Stimulated activated CD4-positive, alpha-beta T cell treated with anti-CD3 and anti-CD28 coated beads, Interleukin-4, amount 100 ng/mL, for 4 hours (primary cell): ENCODE results near the gene SENP3.

ENCODE experiments used
- DNase-seq, 2 experiments: peaks; one replicate each; pipeline ENCODE4 v3.0.0-alpha.2; 2020

SENP3 gene

DNA sequence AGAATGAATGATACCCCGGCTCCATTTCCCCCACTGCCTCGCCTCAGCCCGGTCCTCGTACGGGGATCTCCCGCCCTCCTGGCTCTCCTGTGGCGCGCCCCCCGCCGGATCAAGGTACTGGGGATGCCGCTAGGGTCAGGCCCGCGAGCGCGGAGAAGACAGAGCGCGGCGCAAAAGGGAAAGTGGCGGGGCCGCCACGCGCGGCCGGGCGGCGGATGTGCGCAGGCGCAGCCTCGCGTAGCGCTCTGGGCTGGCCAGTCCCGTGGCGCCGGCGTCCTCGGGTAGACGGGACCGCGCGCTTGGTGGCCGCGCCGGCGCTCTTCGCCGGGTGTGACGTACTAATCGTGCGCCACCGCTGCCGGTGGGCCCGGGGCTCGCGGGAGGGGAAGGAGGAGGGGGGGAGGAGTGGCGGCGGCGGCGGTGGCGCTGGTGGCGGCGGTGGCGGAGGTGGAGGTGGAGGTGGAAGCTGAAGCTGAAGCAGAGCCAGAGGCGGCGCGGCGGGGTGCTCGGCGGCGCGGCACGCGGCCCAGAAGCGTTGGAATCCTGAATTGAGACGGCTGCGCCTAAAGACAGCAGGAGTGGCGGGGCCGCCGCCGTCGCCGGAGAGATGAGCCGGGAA, at the start of gene SENP3:
Gene SENP3 (plus strand): TSS at position 331 of the 619 bp plus-strand sequence. CDS start 1,158 bp downstream, outside the sequence.
- DNase-seq: peak; percentile 90 to 92

DNA sequence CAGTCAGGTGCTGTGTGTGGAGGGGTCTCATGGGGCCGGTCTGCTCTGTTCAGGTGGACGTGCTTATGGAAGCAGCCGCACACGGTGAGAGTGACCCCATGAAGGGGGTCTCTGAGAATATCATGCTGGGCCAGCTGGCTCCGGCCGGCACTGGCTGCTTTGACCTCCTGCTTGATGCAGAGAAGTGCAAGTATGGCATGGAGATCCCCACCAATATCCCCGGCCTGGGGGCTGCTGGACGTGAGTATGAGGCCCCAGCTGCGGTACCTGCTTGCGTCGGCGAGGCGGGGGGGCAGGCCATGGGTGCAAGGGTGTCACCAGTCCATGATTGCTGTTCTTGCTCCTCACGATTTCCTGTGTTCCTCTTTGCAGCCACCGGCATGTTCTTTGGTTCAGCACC, 49.6 kb upstream of the SENP3 start:
- no peak for DNase-seq

DNA sequence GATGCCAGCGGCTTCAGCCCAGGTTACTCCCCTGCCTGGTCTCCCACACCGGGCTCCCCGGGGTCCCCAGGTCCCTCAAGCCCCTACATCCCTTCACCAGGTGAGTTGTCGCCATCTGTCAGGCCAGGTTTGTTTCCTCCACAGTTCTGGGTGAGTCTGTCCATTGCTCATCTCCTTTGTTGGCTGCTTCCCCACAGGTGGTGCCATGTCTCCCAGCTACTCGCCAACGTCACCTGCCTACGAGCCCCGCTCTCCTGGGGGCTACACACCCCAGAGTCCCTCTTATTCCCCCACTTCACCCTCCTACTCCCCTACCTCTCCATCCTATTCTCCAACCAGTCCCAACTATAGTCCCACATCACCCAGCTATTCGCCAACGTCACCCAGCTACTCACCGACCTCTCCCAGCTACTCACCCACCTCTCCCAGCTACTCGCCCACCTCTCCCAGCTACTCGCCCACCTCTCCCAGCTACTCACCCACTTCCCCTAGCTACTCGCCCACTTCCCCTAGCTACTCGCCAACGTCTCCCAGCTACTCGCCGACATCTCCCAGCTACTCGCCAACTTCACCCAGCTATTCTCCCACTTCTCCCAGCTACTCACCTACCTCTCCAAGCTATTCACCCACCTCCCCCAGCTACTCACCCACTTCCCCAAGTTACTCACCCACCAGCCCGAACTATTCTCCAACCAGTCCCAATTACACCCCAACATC, 48.7 kb upstream of the SENP3 start:
- DNase-seq: no peak

DNA sequence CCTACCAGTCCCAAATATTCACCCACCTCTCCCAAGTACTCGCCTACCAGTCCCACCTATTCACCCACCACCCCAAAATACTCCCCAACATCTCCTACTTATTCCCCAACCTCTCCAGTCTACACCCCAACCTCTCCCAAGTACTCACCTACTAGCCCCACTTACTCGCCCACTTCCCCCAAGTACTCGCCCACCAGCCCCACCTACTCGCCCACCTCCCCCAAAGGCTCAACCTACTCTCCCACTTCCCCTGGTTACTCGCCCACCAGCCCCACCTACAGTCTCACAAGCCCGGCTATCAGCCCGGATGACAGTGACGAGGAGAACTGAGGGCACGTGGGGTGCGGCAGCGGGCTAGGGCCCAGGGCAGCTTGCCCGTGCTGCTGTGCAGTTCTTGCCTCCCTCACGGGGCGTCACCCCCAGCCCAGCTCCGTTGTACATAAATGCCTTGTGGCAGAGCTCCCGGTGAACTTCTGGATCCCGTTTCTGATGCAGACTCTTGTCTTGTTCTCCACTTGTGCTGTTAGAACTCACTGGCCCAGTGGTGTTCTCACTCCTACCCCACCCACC, 47.8 kb upstream of the SENP3 start:
- DNase-seq: peak in 1 of 2 experiments; percentile 34

DNA sequence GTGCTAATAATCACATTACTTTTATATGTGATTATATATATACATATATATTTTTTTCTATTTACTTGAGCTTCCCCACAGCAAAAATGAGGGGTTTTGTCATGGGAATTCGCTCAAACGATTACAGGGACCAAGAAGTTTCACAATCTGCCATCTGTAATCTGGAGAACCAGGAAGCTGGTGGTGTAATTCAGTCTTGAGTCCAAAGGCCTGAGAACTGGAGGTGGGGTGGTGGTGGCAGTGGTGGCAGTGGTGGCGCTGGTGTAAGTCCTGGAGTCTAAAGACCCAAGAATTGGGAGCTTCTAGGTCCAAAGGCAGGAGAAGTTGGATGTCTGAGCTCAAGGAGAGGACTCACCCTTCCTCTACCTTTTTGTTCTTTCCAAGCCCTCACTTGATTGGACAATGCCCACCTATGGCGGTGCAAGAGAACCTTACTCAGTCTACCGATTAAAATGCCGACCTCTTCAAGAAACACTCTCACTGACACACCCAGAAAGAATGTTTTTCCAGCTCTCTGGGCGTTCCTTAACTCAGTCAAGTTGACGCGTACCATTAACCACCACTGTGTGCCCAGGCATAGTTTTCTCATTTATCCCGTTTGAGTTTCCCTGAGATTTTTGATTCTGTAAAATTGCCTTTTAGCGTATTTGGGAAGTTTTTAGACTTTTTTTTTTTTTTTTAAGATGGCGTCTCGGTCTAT, 45.7 kb upstream of the SENP3 start:
- DNase-seq: no peak

DNA sequence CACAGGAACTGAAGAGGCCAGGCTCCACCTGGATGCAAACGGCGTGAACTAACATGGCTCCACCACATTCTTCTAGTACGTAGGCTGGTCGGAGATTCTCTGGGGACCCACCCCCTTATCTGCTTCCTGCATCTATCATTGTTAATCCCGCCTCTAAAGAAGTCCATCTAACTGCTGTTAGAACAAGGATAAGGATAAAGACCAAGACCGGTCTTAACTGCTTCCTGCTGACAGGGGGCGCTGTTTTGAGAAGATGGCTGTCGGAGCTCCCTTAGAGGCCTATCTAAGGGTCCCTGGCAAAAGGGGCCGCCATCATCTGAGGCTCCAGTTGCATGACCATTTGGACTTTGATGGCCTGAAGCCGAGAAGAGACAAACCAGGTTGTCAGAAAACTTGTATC, 38.7 kb upstream of the SENP3 start:
- peak; percentile 24 to 30 for DNase-seq

DNA sequence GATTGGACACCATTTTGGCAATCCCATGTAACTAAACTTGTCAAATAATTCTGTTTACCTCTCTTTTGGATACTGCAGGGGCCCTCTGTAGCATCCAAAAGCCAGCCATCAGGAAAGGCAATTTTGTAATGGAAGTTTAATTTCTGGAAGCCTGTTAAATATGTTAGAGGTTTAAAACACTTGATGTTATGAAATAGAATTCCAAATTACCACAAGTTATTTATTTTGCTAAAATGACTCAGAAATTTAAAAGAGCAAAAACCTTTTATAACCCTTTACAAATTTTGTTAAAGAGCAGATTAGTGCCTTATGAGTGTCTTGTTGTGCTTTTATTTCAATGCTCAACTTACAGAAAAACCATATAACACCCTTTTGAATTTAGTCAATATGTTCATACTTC, 32.9 kb upstream of the SENP3 start:
- DNase-seq: no peak

DNA sequence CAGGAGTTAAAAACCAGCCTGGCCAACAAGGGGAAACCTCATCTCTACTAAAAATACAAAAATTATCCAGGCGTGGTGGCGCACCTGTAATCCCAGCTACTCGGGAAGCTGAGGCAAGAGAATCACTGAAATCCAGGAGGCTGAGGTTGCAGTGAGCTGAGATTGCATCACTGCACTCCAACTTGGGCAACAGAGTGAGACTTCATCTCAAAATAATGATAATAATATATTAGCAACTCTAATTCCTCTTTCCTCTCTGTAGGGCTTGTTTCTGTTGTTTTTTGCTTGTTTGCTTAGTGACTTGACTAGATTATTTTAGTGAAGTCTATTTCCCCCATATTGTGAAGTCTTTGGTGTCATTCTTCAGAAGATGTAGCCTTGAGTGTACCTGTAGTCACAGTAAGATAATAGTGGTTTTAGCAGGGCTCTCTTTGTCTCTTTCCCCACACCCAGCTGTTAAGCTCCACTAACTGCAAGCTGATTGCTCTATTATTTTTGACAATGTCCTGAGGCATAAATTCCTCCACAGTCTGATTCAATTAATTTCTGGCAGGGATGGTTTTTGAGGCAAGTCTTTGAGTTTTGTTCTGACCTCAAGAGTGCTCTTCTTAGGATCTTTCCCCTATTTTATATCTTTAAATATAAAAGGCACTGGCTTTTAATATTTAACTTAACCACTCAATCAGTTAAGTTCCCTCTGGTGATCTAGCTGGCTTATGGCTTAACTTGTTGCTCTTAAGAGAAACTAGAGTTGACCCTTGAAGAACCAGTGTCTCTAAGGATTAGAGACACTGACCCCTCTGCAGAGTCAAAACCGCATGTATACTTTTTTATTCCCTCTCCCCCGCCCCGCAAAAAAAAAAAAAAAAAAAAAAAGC, 31.5 kb upstream of the SENP3 start:
- no peak for DNase-seq

DNA sequence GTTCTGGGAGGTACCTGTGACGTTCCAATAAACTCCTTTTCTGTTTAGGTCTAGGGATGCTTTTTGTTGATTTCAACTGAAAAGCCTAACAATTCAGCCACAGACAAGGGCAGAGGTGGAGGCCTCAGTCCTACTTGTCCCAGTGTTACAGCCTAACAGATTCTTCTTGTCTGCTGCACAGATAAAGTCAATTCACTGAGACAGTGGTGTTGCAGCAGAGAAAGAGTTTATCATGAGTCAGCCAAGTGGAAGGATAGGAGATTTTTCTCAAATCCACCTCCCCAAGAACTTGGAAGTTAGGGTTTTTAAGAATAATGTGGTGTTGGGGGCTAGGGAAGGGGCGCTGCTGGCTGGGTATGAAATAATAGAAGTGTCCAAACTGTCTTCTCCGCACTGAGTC, 23.7 kb upstream of the SENP3 start:
- no peak for DNase-seq

DNA sequence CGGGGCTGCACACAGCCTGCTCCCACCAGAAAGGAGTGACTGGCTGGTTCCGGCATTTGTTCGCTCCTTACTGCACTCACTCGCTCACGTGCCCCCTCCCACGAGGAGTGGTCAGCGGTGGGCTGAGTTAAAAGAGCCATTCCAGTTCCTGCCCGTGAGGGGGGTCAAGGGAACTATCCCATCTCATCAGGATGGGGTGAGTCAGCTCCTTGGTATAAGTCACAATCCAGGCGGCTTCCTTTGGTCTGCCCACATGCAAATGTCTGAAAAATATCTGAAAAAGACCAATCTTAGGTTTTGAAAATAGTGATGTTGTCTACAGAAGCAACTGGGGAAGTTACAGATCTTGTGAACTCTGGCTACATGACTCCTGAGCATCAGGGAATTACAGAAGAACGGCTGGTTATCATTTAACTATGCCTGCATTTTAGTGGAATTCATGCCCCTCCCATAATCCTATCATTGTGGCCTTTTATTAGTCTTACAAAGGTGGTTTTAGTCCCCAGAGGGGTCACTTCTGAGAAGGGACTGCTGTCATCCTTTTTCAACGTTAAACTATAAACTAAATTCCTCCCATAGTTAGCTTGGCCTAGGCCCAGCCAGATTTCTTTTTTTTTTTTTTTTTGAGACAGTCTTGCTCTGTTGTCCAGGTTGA, 22.7 kb upstream of the SENP3 start:
- no peak for DNase-seq

DNA sequence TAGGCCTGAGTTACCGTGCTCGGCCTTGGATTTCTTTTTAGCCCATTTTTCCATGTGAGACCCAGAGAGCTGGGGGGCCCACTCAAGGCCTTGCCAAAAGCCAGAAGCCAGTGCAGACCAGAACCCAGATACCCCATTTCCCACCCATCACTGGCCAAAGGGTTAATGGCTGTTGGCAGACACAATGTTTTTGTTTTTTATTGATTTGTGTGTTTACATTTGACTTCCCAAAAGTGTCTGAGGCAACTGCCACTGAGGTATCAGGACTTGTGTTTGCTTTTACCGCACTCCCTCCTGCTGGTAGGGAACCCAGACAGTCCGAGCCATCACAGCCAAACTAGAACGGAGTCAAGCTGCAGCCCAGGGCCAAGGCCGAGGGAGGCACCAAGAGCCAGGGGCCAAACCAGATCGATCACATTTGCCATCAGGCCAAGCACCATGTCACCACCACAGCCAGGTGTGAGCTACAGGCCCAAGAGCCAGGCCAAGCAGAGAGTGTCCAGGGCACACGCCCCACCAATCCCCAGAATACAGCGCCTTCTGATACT, 20.6 kb upstream of the SENP3 start:
- DNase-seq: no peak

DNA sequence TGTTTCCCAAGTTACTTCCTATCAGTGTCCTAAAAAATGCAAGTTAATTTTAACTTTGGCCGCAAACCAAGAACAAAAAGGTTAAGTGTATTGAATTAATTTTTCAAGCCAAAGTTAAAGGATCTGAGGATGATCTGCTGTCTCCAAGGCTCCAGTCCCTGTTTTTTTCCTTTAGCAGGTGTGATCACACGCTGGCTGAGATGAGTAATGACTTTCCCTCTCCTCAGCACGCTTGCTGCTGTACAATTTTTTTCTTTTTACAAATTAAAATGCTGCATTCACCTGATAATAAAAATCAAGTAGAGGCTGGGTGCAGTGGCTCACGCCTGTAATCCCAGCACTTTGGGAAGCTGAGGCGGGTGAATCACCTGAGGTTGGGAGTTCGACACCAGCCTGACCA, 16.8 kb upstream of the SENP3 start:
- no peak for DNase-seq

DNA sequence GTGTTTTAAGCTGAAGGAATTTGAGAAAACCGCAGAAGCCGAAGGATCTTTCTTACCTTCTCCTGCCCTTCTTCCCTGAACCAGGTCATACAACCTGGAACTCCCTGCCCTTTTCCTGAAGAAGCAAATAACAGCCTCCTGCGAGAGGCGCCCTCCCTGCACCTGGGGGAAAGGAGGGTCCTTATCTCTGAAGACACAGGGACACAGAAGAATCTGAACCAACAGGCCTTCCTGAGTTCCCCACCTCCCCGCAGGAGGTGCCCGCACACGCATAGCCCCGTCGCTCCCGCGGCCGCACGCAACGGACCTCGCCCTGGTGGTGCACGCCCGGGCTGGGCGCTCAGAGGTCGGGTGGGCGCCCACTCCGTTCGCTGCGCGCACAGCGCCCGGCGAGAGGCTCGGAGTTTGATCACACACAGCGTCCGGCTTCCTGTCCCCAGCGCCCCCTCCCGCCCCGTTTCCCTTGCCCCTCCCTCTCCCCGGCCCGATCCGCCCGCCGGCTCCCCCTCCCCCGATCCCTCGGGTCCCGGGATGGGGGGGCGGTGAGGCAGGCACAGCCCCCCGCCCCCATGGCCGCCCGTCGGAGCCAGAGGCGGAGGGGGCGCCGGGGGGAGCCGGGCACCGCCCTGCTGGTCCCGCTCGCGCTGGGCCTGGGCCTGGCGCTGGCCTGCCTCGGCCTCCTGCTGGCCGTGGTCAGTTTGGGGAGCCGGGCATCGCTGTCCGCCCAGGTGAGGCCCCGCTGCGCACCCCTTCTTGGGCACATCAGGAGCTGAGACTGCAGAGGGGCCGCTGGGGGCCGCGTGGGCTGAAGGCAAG, 12.9 kb upstream of the SENP3 start, which contains the start of gene TNFSF12:
Gene TNFSF12 (plus strand): TSS at position 474 of the 816 bp plus-strand sequence. CDS start 96 bp downstream, at position 570.
- DNase-seq: peak; percentile 37 to 52

DNA sequence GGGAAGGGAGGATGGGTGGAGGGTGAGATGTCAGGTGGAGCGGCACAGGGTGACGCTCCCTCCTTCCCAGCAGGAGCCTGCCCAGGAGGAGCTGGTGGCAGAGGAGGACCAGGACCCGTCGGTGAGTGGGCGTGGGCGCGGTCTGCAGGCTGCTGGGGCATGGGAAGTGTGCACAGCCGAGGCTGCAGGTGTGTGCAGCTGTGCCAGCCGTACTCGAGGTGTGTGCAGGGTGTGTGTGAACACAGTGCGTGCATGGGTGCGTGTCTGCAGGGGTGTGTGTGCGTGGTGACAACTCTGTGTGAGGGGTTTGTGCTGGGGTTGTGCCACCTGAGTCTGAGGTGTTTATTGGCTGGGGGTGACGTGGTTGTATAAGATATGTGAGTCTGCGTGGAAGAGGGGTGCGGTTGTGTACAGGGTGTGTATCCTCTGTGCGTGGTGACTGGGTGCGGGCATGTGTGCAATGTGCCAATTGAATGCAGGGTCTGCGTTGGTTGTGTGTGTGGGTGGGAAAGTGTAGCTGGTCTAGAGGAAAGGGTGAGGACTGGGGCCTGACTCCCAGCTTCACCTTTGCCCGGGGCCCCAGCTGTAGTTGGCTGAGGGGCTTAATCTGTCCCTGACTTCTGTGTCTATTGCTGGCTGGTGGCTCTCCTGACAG, 12.2 kb upstream of the SENP3 start:
- peak in 1 of 2 experiments; percentile 47 for DNase-seq

DNA sequence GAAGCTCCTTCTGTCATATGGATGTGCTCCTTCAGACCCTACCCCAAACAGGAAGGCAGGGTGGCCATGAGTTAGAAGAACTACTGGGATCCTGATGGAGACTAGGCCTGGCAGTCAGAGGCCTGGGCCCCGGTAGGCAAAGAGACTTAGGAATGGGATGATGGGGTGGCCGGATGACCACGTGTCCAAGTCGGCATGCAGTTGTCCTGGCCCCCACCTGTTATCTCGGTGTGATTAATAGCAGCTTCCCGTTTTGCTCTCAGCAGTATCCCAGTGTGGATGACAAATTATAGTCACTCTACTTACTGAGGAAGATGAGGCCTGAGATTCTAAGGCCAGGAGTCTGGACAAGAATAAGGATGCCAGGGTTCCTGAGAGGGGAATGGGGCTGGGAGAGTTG, 11.4 kb upstream of the SENP3 start:
- no peak for DNase-seq

DNA sequence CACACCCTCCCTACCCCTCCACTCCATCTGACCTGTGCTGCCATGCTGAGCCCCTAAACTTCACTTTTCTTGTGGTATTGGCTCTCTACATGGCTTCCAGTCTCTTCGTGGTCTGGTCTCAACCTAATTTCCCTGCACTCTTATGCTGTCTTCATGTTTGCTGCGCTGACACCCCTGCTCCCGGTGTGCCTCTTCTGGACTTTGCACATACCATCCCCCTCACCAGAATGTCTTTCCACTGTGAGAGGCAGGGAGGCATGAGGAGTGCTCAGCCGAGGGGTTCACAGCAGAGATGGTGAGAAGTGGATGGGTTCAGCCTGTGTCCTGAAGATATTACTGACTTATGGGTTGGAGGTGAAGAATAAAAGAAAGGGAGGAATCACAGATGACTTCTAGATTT, 10.3 kb upstream of the SENP3 start:
- DNase-seq: no peak

DNA sequence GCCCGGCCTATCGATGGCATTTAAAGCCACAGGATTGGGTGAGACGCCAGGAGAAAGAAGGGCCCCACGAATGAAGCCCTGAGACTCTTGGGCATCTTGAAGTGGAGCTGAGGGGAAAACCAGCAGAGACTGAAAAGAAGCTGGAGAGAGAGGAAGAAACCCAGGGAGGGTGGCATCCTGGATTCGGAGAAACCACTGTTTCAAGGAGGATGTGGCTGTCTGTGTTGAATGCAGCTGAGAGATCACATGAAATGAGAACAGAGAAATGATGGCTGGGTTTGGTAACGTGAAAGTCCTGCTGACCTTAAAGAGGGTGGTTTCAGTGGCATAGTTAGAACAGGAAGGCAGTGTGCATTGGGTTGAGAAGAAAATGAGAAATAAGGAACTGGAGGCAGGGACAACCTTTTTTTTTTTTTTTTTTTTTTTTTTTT, 9.1 kb upstream of the SENP3 start:
- no peak for DNase-seq

DNA sequence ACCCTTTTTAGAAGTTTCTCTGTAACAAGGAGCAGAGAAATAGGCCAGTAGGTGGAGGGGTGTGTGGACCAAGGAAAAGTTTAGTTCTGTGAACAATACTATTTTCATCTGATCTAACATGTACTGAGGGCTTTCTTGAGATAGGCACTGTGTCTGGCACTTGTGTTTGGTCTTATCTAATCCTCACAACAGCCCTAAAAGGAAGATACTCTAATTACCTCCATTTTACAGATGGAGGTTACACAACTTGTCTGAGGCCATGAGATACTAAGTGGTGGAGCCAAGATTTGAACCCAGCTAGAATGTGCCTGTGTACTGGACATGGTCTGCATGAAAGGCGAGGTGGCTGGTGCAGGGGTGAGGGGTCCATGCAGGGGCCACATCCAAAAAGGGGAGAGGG, 8.4 kb upstream of the SENP3 start:
- no peak for DNase-seq

DNA sequence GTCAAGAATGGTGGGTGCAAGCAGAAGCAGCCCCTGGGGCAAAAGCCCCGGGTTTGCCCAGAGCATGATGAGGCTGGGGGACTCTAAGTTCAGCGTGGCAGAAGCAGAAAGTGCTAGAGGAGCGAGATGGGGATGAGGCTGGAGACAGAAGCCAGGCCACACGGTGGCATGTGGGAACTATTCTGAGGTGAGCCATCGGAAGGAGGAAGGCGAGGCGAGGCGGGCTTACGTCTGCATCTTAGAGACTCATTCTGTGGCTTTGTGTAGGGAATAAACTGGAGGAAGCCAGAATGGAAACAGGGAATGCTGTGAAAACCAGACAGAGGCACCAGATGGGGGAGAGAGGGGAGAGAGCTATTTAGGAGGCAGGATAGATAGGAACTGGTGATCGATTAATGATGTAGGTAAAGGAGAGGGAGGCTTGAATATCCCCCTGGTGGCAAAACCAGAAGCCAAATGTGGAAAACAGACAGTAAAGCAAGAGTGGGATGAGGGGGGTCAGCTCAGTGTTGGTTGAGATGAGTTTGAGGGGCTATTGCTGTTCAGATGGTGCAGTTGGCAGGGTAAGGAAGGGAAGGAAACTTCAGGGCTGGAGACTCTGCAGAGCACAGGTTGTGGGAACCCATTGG, 6.3 kb upstream of the SENP3 start:
- no peak for DNase-seq

DNA sequence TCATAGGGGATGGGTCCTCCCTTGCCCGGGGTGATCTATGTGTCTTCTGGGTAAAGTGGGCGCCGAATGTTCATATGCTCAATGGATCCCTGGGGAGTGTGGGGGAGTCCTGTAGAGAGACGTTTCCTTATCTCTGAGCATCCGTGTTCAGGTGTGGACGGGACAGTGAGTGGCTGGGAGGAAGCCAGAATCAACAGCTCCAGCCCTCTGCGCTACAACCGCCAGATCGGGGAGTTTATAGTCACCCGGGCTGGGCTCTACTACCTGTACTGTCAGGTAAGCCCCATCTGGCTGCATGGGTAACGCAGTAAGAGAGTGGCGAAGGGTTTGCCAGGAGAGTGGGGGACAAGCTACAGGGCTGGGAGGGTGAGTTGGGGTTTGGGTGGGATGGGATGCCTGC, 5.1 kb upstream of the SENP3 start:
- no peak for DNase-seq
